ENCODE results near the gene MRPL54.

MRPL54 gene

GRCh38 chr19:3762501-3763459 is at the start of gene MRPL54:
Gene MRPL54, plus strand, starts transcription at chr19:3762682. Its CDS starts 19 bp downstream, at chr19:3762701.
- in situ Hi-C loops (cut with MboI; ENCODE audit: low sequenced_read_pairs), result no loop called here

GRCh38 chr19:3716147-3716668 is 46.3 kb upstream of the MRPL54 start:
- in situ Hi-C loops (cut with MboI; ENCODE audit: low sequenced_read_pairs), result no loop called here

DNA sequence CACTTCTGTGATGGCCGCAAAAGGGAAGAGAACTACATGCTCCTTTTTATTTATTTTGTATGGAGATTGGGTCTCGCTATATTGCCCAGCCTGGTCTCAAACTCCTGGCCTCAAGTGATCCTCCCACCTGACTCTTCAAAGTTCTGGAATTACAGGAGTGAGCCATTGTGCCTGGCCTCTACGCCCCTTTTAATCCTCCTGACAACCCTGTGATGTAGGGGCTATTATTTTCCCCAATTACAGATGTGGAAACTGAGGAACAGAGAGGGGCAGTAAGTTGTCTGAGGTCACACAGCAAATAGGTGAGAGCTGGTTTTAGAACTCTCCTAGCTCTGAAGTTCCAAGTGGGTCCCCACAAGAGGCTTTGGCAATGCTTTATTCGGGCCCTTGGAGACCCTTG is 42.6 kb upstream of the MRPL54 start:
- in situ Hi-C loops (cut with MboI; ENCODE audit: low sequenced_read_pairs), result no loop called here

DNA sequence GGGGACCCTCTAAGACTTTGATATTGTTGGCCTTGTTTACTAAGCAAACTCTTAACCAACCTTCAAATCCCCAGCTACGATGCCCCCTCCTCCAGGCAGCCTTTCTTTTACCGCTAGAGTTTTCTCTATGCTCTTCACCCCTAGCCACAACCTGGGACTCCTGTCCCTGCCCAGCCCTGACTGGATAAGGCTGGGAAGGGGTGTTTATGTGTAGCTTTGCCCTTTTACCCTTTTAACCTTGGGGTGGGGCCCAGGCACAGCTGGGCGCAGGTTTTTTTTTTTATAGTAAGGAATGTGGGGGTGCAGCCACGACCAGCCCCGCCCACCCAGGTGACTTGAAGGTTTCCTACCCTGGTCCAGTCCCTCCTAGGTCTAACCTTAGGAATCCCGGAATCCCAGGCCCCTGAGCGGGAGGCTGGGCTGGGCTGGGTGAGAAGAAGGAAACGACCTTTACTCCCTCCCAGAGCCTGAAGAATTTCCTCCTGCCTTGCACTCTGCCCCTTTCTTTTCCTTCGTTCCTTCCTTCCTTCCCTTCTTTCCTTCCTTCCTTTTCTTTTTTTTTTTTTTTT is 42.0 kb upstream of the MRPL54 start:
- in situ Hi-C loops (cut with MboI; ENCODE audit: low sequenced_read_pairs), result no loop called here

- in situ Hi-C loops (cut with MboI; ENCODE audit: low sequenced_read_pairs), result no loop called here
These were observed 41.2 kb upstream of the MRPL54 start for GRCh38 chr19:3721131-3721886.

GRCh38 chr19:3721887-3722442 is 40.5 kb upstream of the MRPL54 start:
- in situ Hi-C loops (cut with MboI; ENCODE audit: low sequenced_read_pairs), result no loop called here

GRCh38 chr19:3722443-3723109 is 39.9 kb upstream of the MRPL54 start:
- in situ Hi-C loops (cut with MboI; ENCODE audit: low sequenced_read_pairs), result no loop called here

- in situ Hi-C loops (cut with MboI; ENCODE audit: low sequenced_read_pairs), result no loop called here
These were observed 39.4 kb upstream of the MRPL54 start for GRCh38 chr19:3723110-3723488.

GRCh38 chr19:3723883-3724282 is 38.6 kb upstream of the MRPL54 start:
- in situ Hi-C loops (cut with MboI; ENCODE audit: low sequenced_read_pairs), result no loop called here

GRCh38 chr19:3725121-3725520 is 37.4 kb upstream of the MRPL54 start:
- in situ Hi-C loops (cut with MboI; ENCODE audit: low sequenced_read_pairs), result no loop called here

DNA sequence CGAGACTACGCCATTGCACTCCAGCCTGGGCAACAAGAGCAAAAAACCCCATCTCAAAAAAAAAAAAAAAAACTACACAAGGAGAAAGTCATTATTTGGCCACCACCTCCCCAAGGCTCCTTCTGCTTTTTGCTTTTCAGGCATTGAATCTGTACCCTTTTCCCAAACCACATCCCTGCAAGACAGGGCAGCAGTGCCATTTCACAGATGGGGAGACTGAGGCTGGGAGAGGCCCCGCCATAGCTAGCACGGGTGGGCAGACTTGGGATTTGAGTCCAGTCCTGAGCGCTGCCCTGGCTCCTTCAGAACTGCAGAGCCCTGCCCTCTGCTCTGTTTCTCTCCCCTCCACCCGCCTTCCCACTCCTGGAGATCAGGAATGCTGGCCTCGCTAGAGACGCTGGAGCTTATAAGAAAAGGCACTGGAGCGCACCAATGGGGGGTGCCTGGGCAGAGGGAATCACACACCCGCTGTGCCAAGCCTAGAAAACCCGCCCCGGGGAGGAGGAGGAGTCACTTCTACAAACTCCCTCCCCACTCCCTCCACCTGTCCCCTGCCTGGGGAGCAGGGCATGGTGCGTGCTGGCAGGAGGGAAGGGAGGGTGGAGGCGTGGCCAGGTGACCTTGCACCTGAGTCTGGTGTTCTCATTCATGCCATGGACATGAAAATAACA is 36.7 kb upstream of the MRPL54 start:
- in situ Hi-C loops (cut with MboI; ENCODE audit: low sequenced_read_pairs), result no loop called here

- in situ Hi-C loops (cut with MboI; ENCODE audit: low sequenced_read_pairs), result no loop called here
These were observed 32.0 kb upstream of the MRPL54 start for GRCh38 chr19:3730457-3730958.

DNA sequence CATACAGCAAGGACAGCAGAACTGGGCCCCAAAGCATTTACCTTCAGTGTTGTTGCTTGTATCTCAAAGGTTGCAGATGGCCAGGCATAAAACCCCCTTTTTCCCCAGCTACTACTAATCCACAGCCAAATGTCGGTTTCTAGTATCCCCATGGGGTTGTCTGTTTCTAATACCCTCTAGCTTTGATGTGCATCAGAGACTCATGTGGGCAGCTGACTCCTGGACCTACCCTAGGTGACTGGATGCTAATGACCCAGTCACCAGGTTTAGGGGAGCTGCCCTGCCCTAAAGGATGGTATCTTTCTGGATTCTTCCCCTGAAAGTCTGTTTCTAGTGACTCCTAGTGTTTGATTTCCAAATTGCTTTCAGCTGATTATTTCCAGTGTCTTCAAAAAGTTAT is 30.4 kb upstream of the MRPL54 start:
- in situ Hi-C loops (cut with MboI; ENCODE audit: low sequenced_read_pairs), result no loop called here

GRCh38 chr19:3733549-3734309 is 28.8 kb upstream of the MRPL54 start:
- in situ Hi-C loops (cut with MboI; ENCODE audit: low sequenced_read_pairs), result no loop called here

DNA sequence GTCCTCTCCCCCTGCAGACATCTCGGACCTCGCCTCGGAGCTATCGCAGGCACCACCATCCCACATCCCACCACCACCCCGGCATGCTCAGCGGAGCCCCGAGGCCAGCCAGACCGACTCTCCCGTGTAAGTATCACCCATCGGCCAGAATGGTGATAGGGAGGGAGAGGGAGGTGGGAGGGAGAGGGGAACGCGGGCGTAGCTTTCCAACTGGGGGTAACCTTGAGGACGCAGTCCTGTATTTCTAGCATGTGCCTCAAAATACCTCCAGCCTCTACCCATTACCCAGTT is 28.2 kb upstream of the MRPL54 start:
- in situ Hi-C loops (cut with MboI; ENCODE audit: low sequenced_read_pairs), result no loop called here

DNA sequence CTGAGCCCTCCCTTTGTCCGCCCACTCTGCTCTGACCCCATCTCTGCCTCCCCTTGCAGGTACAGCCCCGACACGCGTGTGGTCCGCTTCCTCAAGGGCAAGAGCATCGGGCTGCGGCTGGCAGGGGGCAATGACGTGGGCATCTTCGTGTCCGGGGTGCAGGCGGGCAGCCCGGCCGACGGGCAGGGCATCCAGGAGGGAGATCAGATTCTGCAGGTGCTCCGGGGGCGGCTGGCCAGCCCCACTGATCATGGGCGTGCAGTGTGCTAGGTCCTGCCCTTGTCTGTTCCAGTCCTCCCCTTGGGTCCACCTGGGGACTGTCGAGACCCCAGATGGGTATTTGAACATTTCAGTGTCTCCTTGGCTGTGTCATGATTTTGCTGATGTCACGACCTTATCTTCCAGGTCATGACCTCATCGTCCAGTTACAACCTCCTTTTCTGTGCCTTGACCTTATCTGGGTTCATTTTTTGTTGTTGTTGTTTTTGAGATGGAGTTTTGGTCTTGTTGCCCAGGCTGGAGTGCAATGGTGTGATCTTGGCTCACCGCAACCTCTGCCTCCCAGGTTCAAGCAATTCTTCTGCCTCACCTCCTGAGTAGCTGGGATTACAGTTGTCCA is 26.3 kb upstream of the MRPL54 start:
- in situ Hi-C loops (cut with MboI; ENCODE audit: low sequenced_read_pairs), result no loop called here

DNA sequence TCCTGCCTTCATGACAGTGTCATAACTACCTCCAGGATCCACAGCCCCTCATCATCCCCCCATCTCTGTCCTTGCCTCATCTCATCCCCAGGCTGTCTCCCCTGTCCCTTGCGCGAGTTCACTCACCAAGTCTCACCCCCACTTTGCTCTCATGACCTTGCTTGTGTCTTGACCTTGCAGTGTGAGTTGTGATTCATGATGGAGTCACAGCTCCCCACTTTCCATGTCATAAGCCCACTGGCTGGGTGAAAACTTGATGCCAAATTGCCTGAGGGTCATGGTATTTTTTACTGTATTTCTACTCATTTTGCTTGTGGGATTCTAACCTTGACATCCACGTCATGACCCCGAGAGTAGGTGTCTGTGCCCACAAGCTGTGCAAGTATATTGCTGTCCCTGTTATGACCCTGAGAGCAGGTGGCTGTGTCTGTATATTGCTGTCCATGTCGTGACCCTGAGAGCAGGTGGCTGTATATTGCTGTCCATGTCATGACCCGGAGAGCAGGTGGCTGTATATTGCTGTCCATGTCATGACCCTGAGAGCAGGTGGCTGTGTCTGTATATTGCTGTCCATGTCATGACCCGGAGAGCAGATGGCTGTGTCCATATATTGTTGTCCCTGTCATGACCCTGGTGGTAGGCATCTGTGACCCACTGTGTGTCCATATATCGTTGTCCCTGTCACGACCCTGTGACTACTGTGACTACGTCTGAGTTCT is 24.8 kb upstream of the MRPL54 start:
- in situ Hi-C loops (cut with MboI; ENCODE audit: low sequenced_read_pairs), result no loop called here
